Esophagus (tissue), 2 donors: ENCODE measurements around the gene SMIM3. TPM values are rescaled to one million over a fixed set of nuclear protein-coding genes. Genes with fewer than 3 reads are reported as not detected.
"Not testable (repeated sequence)": the region's sequence is repeated elsewhere in the genome, so short reads cannot be mapped to it uniquely, and the experiment has no call there.

Experiments
- H3K27ac ChIP-seq, 2 donors: one replicate each; pipeline ENCODE4 v1.5.1; 2013; ENCODE audit warnings: low read depth in 2 of 2, mild to moderate bottlenecking in 2 of 2, inconsistent platforms in 1 of 2, low read length in 1 of 2, moderate library complexity in 1 of 2
- H3K27me3 ChIP-seq, 2 donors: one replicate each; pipeline ENCODE4 v1.6.1; 2013; ENCODE audit warnings: low read length in 2 of 2, control low read depth in 1 of 2, mild to moderate bottlenecking in 1 of 2; ENCODE audit not compliant: insufficient read depth in 2 of 2, control insufficient read depth in 1 of 2
- H3K36me3 ChIP-seq, 2 donors: one replicate each; pipeline ENCODE4 v1.6.1; 2013; ENCODE audit warnings: low read length in 1 of 2; ENCODE audit not compliant: control insufficient read depth in 2 of 2, insufficient read depth in 2 of 2
- H3K4me1 ChIP-seq, 2 donors: one replicate each; pipeline ENCODE4 v1.6.1; 2013; ENCODE audit warnings: low read length in 1 of 2; ENCODE audit not compliant: control insufficient read depth in 2 of 2, insufficient read depth in 2 of 2
- H3K4me3 ChIP-seq, 2 donors: one replicate each; pipeline ENCODE4 v1.5.1; 2013; ENCODE audit warnings: low read length in 2 of 2, mild to moderate bottlenecking in 2 of 2, low read depth in 1 of 2, moderate library complexity in 1 of 2
- H3K9me3 ChIP-seq, 2 donors: one replicate each; pipeline ENCODE4 v1.6.1; 2013; ENCODE audit warnings: mild to moderate bottlenecking in 2 of 2, low read depth in 1 of 2, low read length in 1 of 2, moderate library complexity in 1 of 2; ENCODE audit not compliant: control insufficient read depth in 2 of 2, insufficient read depth in 1 of 2
- WGBS, 2 donors: extraction: QIAGEN DNeasy Blood & Tissue Kit; methylation state at CpG; one replicate each; pipeline ENCODE4 v1.1.7; 2013; 5-methylcytosine and 5-hydroxymethylcytosine counted together
- polyA plus RNA-seq, 2 donors: library from polyadenylated mRNA; stranded (reverse); fragments of 200-250 nt; gene quantifications; one replicate each; pipeline ENCODE4 v1.2.3, GENCODE V29; 2013
- donor health status: healthy with polysubstance abuse.
- donor health status: Bipolar disorder and iron deficiency.

The SMIM3 gene
- polyA plus RNA-seq, 2 donors, result 4.5 to 9.6 TPM

DNA sequence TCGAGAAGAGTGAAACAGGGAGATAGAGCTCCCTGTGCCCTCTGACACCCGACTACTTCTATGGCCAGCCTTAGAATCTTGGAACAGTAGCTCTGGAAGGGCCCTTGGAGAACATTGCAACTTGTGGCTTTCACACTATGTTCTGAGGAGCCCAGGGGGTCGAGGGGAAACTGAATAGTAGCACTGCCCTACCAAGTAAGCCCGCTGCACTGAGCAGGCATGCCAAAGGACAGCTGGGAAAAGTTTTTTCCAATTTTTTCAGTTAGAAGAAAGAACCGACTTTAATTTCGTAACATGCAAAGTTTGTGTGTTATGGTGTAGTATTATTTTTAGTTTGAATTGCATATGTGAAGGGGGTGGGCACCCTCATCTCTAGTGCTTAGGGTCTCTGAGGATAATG, 10.9 kb downstream of the SMIM3 start:
- WGBS, 2 donors, result 72 to 76% methylated on average over 6 of the region's 6 CpGs
- Histone ChIP-seq H3K36me3 (no peaks in the 10 kb centered on the region), H3K27me3 (no peaks in the 10 kb centered on the region), H3K27ac (peak overlapping the region in 1 of 2 donors; percentile 71), H3K9me3 (no peaks in the 10 kb centered on the region), H3K4me1 (peaks cover 0 to 6% of the 10 kb centered on the region in 2 donors), H3K4me3 (no peak overlapping the region)

DNA sequence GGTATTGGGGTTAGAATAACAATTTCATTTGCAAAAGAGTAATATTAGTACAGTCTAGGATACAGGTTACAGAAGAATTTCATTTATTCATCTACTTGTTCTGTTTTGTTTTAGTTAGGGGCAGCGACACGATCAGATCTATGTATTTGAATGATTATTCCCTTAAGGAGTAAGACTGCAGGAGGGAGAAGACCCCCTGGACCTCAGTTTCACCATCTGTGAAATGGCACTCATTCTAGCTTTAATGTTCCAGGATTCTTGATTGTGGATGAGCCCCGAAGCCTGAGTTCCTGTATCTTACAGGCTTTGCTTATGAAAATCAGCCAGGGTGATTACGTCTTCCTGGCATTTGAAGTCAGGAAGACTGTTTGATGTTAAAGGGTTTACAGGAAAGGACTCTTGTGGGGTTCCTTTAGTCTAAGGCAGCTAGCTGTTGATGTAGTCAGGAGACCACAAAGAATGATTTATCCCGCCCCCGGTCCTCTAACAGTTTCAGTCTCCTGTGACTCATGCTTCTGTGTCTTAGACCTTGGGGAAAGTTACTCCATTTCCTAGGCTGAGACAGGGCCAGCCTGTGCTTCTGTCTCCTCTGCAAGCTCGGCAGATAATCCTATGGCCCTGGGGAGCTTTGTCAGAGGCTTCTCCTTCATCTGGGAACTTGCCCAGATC, 11.5 kb downstream of the SMIM3 start:
- peak overlapping the region; percentile 71 to 77 for H3K27ac ChIP-seq
- H3K36me3 ChIP-seq, result no peaks in the 10 kb centered on the region
- 24 to 30% methylated on average over 7 of the region's 7 CpGs for WGBS, 2 donors
- H3K27me3 ChIP-seq, result no peaks in the 10 kb centered on the region
- H3K4me1 ChIP-seq, result peaks cover 0 to 6% of the 10 kb centered on the region in 2 donors
- H3K4me3 ChIP-seq, result no peak overlapping the region
- no peaks in the 10 kb centered on the region for H3K9me3 ChIP-seq

DNA sequence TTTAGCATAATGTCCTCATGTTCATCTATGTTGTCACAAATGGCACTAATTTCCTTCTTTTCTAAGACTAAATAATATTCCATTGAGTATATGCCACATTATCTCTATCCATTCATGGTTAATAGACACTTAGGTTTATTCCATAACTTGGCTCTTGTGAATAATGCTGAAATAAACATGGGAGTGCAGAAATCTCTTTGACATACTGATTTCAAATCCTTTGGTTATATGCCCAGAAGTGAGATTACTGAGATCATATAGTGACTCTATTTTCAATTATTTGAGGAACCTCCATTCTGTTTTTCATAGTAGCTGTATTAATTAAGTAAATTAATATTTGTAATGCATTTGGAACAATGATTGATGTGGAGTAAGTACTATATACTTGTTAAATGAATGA, 13.0 kb downstream of the SMIM3 start:
- Histone ChIP-seq H3K9me3 (no peaks in the 10 kb centered on the region), H3K27ac (no peak overlapping the region), H3K4me1 (peaks cover 0 to 6% of the 10 kb centered on the region in 2 donors), H3K36me3 (peaks cover 0 to 5% of the 10 kb centered on the region in 2 donors), H3K4me3 (no peak overlapping the region), H3K27me3 (no peaks in the 10 kb centered on the region)

DNA sequence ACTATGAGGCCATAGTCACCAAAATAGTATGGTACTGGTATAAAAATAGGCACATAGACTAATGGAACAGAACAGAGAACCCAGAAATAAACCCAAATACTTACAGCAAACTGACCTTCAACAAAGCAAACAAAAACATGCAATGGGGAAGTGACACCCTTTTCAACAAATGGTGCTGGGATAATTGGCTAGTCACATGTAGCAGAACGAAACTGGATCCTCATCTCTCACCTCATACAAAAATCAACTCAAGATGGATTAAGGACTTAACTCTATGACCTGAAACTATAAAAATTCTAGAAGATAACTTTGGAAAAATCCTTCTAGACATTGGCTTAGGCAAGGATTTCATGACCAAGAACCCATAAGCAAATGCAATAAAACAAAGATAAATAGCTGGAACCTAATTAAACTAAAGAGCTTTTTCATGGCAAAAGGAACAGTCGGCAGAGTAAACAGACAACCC, 14.9 kb downstream of the SMIM3 start:
- 87 to 88% methylated on average over 2 of the region's 2 CpGs for WGBS, 2 donors
- not testable (repeated sequence) for H3K4me3 ChIP-seq, H3K9me3 ChIP-seq, H3K27ac ChIP-seq, H3K36me3 ChIP-seq, H3K27me3 ChIP-seq, H3K4me1 ChIP-seq

DNA sequence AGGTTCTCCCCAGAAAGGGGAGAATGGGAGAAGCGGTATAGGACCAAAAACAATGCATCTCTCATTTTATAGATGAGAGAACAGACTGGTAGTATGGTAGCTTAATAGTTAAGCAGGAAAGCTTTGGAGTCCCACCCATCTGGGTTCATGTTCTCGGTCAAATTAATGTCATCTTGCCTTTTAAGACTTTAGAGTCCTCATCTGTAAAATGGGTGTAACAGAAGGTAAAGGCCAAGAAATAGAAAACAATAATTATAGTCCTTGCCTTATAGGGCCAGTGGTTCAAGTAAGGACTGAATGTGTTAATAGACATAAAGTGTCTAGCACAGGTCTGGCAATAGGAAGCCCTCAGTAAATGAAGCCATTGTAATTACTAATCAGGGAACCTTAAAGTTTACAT, 16.4 kb downstream of the SMIM3 start:
- H3K36me3 ChIP-seq, result peaks cover 0 to 5% of the 10 kb centered on the region in 2 donors
- 89 to 96% methylated on average over 2 of the region's 2 CpGs for WGBS, 2 donors
- no peak overlapping the region for H3K4me3 ChIP-seq
- H3K9me3 ChIP-seq, result no peaks in the 10 kb centered on the region
- no peaks in the 10 kb centered on the region for H3K27me3 ChIP-seq
- H3K4me1 ChIP-seq, result peaks cover 0 to 4% of the 10 kb centered on the region in 2 donors
- no peak overlapping the region for H3K27ac ChIP-seq

DNA sequence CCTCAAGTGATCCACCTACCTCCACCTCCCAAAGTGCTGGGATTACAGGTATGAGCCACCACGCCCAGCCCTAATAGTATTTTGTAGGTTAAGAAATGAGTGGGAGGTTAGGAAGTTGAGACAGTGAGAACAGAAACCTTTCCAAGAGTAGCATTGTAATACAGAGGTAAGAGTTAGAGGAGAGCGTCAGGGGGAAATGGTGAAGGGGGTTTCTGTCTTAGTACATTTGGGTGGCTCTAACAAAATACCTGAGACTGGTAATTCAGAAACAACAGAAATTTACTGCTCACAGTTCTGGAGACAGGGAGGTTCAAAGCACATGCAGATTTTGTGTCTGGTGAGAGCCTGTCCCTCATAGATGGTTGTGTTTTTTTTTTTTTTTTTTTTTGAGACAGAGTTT, 18.8 kb downstream of the SMIM3 start:
- Histone ChIP-seq H3K36me3 (peaks cover 0 to 5% of the 10 kb centered on the region in 2 donors), H3K4me1 (no peaks in the 10 kb centered on the region), H3K4me3 (no peak overlapping the region), H3K27me3 (no peaks in the 10 kb centered on the region), H3K9me3 (no peaks in the 10 kb centered on the region), H3K27ac (no peak overlapping the region)
- WGBS, 2 donors, result 93 to 94% methylated on average over 2 of the region's 2 CpGs

DNA sequence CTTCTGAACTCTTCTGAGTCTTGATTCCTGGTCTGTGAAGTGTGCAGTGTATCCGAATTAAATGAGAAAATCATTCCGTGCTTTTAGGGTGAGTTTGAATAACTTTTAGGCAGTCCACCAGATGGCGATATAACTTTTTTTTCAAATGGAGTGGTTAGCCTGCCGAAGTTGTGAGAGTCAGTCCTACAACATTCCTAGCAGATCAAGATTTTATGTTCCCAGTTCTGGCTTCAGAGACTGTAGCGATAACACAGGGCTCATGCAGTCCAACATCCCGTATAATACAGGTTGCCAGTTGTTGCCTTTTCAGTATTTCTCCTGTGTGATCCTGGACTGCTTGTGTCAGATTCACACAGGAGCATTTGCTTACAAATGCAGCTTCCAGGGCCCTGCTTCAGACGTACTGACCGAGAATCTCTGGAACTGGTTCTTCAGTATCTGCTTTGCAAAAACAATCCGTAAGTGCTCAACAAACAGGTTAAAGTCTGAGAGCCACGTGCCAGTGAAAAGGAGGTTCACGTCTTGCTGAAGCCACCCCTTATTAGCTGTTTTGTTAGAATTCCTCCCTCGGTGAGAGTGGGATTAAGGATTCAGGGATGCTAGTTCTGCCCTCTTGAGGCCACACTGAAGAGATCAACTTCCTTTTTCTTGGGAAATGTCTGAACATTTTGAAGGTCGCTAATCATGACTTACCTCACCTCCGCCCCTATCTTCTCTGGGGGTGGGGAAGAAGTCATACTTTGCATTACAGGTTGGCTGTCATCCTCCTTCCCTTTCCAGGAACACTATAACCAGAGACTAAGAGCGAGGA, 22.8 kb downstream of the SMIM3 start:
- Histone ChIP-seq H3K27ac (peak overlapping the region in 1 of 2 donors; percentile 20), H3K9me3 (no peaks in the 10 kb centered on the region), H3K27me3 (no peaks in the 10 kb centered on the region), H3K36me3 (no peaks in the 10 kb centered on the region), H3K4me1 (no peaks in the 10 kb centered on the region), H3K4me3 (peak overlapping the region in 1 of 2 donors; percentile 20)
- WGBS, 2 donors, result 14 to 17% methylated on average over 15 of the region's 15 CpGs

DNA sequence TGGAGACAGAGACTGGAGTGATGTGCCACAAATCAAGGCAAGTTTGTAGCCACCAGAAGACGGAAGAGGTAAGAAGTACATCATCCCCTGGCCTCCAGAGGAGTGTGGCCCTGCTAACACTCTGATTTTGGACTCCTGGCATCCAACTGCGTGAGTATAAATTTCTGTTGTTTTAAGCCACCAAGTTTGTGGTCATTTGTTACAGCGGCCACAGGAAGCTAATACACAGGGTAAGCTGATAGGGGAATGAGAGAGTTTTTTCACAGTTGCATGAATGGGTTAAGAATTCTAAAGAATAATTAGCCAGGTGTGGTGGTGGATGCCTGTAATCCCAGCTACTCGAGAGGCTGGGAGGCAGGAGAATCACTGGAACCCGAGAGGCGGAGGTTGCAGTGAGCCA, 25.8 kb downstream of the SMIM3 start:
- H3K27me3 ChIP-seq, result no peaks in the 10 kb centered on the region
- no peaks in the 10 kb centered on the region for H3K4me1 ChIP-seq
- no peaks in the 10 kb centered on the region for H3K9me3 ChIP-seq
- H3K36me3 ChIP-seq, result no peaks in the 10 kb centered on the region
- H3K27ac ChIP-seq, result no peak overlapping the region
- 90 to 92% methylated on average over 6 of the region's 6 CpGs for WGBS, 2 donors
- no peak overlapping the region for H3K4me3 ChIP-seq

DNA sequence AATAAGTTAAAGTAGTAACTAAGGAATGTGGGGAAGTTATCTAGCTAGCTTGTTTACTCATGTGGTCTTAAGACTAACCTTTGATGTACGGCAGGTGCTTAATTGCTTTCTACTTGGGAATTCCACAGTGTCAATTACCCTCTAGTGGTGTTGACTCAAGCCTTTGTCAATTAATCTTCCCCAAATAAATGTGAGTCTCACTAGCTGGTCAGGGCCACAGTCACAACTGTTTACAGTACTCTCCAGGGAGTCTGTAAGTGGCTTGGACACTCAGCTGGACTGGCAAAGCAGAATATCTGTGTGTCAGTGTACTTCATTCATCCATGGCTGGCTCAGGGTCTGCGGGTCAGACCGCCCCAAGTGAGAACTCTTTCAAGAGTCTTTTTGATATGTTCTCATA, 30.8 kb downstream of the SMIM3 start:
- no peak overlapping the region for H3K4me3 ChIP-seq
- H3K4me1 ChIP-seq, result no peaks in the 10 kb centered on the region
- H3K27ac ChIP-seq, result no peak overlapping the region
- H3K9me3 ChIP-seq, result no peaks in the 10 kb centered on the region
- no peaks in the 10 kb centered on the region for H3K27me3 ChIP-seq
- no peaks in the 10 kb centered on the region for H3K36me3 ChIP-seq
- 80 to 88% methylated on average over 3 of the region's 3 CpGs for WGBS, 2 donors

DNA sequence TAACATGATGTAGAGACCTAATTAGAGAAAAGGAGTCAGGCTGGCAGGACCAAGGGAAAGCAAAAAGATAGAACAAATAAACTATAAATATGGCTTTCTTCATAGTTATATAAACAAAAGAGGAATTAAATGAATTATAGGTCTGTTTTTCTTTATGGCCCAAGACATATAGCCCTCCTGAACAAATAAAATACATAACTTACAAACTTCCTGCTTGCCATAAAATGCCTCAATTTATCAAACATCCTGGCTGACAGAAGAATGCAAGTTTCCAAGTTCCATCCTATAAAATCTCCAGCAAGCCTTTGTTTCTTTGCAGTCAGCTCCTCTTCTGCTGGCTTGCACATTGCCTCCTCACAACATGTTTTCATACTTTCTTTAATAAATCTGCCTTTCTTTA, 36.5 kb downstream of the SMIM3 start:
- no peak overlapping the region for H3K27ac ChIP-seq
- no peaks in the 10 kb centered on the region for H3K36me3 ChIP-seq
- H3K4me3 ChIP-seq, result no peak overlapping the region
- peaks cover 0 to 3% of the 10 kb centered on the region in 2 donors for H3K9me3 ChIP-seq
- H3K4me1 ChIP-seq, result no peaks in the 10 kb centered on the region
- H3K27me3 ChIP-seq, result no peaks in the 10 kb centered on the region
